Measurements from ENCODE around the gene VPS13A. TPM values are rescaled to one million over a fixed set of nuclear protein-coding genes. Genes with fewer than 3 reads are reported as not detected.

Gene VPS13A
- total RNA-seq, 2 experiments from 2014 or later, result 34.4 to 37.0 TPM

GRCh38 chr9:77177894-77178794 is 810 bp downstream of the VPS13A start:
- POLR2A ChIA-PET, result no interaction called here
- H3K4me3 Mint-ChIP-seq, result peak overlapping the region; percentile 90
- intact Hi-C loops (cut with micrococcal nuclease), result loop anchor here (5.0 kb wide), 1 partner anchor 854 kb away; the partner anchor contains the start of gene GNAQ

GRCh38 chr9:77180056-77180455 is 2.7 kb downstream of the VPS13A start:
- CTCF ChIA-PET, result no interaction called here
- POLR2A ChIA-PET, result no interaction called here
- Mint-ChIP-seq H3K27me3 (no peaks in the 10 kb centered on the region), H3K4me1 (ENCODE audit: low read depth) (peaks cover 34% of the 10 kb centered on the region), H3K36me3 (ENCODE audit: low read depth) (peaks cover 9% of the 10 kb centered on the region), H3K27ac (no peak overlapping the region), H3K9me3 (no peaks in the 10 kb centered on the region), H3K4me3 (peak overlapping the region; percentile 90)
- ATAC-seq, result no peak
- intact Hi-C loops (cut with micrococcal nuclease), result no loop called here
- DNase-seq, result no peak
- no peak for TF ChIP-seq CTCF (IDR thresholded peaks at IDR 0.05)

More at GRCh38 chr9:77177894-77178794, 810 bp downstream of the VPS13A start:
- Mint-ChIP-seq H3K27ac (peak overlapping the region; percentile 92), H3K27me3 (no peaks in the 10 kb centered on the region), H3K4me1 (ENCODE audit: low read depth) (peaks cover 27% of the 10 kb centered on the region), H3K36me3 (ENCODE audit: low read depth) (peaks cover 3% of the 10 kb centered on the region), H3K9me3 (no peaks in the 10 kb centered on the region)
- ATAC-seq (no peak), DNase-seq (peak; percentile 62)
- no peak for TF ChIP-seq CTCF (IDR thresholded peaks at IDR 0.05)
- CTCF ChIA-PET, result interaction anchor here (0.9 to 2.9 kb wide), 2 partner anchors 11 to 12 kb away, joined by 3 to 27 read pairs; no protein-coding TSS in a partner anchor

- POLR2A ChIA-PET, result no interaction called here
- ATAC-seq (no peak), DNase-seq (no peak)
- Mint-ChIP-seq H3K27me3 (no peaks in the 10 kb centered on the region), H3K4me3 (no peak overlapping the region), H3K27ac (no peak overlapping the region), H3K4me1 (ENCODE audit: low read depth) (peaks cover 32% of the 10 kb centered on the region), H3K36me3 (ENCODE audit: low read depth) (peaks cover 21% of the 10 kb centered on the region), H3K9me3 (no peaks in the 10 kb centered on the region)
- CTCF ChIA-PET, result no interaction called here
- intact Hi-C loops (cut with micrococcal nuclease), result no loop called here
- TF ChIP-seq CTCF (IDR thresholded peaks at IDR 0.05), result no peak
Measured at GRCh38 chr9:77183581-77183980, 6.2 kb downstream of the VPS13A start.

GRCh38 chr9:77188242-77188641 is 10.9 kb downstream of the VPS13A start:
- ChIA-PET CTCF (no interaction called here), POLR2A (no interaction called here)
- peaks cover 6% of the 10 kb centered on the region for H3K9me3 Mint-ChIP-seq
- no peak for TF ChIP-seq CTCF (IDR thresholded peaks at IDR 0.05)
- H3K36me3 Mint-ChIP-seq (ENCODE audit: low read depth), result peaks cover 24% of the 10 kb centered on the region
- no peak overlapping the region for H3K27ac Mint-ChIP-seq
- H3K27me3 Mint-ChIP-seq, result no peaks in the 10 kb centered on the region
- no peak for ATAC-seq
- H3K4me3 Mint-ChIP-seq, result no peak overlapping the region
- peaks cover 43% of the 10 kb centered on the region for H3K4me1 Mint-ChIP-seq (ENCODE audit: low read depth)
- DNase-seq, result no peak
- intact Hi-C loops (cut with micrococcal nuclease), result no loop called here

- ChIA-PET POLR2A (interaction anchor here (1.0 kb wide), 1 partner anchor 15 kb away, joined by 3 read pairs; no protein-coding TSS in a partner anchor), CTCF (interaction anchor here (1.7 kb wide), 2 partner anchors 27 to 43 kb away, joined by 3 read pairs; no protein-coding TSS in a partner anchor)
- intact Hi-C loops (cut with micrococcal nuclease), result no loop called here
- no peaks in the 10 kb centered on the region for H3K27me3 Mint-ChIP-seq
- peaks cover 6% of the 10 kb centered on the region for H3K36me3 Mint-ChIP-seq (ENCODE audit: low read depth)
- no peak overlapping the region for H3K27ac Mint-ChIP-seq
- DNase-seq (no peak), ATAC-seq (no peak)
- H3K4me3 Mint-ChIP-seq, result no peak overlapping the region
- peaks cover 3% of the 10 kb centered on the region for H3K9me3 Mint-ChIP-seq
- TF ChIP-seq CTCF (IDR thresholded peaks at IDR 0.05), result no peak
- H3K4me1 Mint-ChIP-seq (ENCODE audit: low read depth), result peaks cover 47% of the 10 kb centered on the region
Measured at GRCh38 chr9:77194423-77194822, 17.1 kb downstream of the VPS13A start.

Data from activated CD8-positive, alpha-beta T cell treated with anti-CD3 and anti-CD28 coated beads for 36 hours (primary cell).